ENCODE results near the gene GANC.

GANC gene

GRCh38 chr15:42404461-42405235 lies 131.6 kb downstream of the GANC start:
- Histone ChIP-seq H3K9ac (ENCODE audit: low read depth, low read length, poor library complexity, severe bottlenecking) (no peak overlapping the region), H3F3A (ENCODE audit: low read depth) (no peaks in the 10 kb centered on the region), H3K4me2 (ENCODE audit: low read depth, low read length, poor library complexity, severe bottlenecking) (no peak overlapping the region), H3K9me2 (replicated peaks; ENCODE audit: low read depth, low read length) (no peaks in the 10 kb centered on the region), H3K36me3 (ENCODE audit: insufficient read depth, low read length) (no peaks in the 10 kb centered on the region), H2AFZ (ENCODE audit: low read length) (no peak overlapping the region), H3K79me2 (ENCODE audit: insufficient read depth, low read length) (no peaks in the 10 kb centered on the region), H3K4me3 (ENCODE audit: low read length, poor library complexity, severe bottlenecking) (no peak overlapping the region), H3K27me3 (ENCODE audit: insufficient read depth, low read length, poor library complexity, severe bottlenecking) (no peaks in the 10 kb centered on the region), H3K4me1 (ENCODE audit: insufficient read depth, low read length, poor library complexity, severe bottlenecking) (peaks cover 24% of the 10 kb centered on the region), H4K20me1 (ENCODE audit: insufficient read depth, low read length, poor library complexity, severe bottlenecking) (no peaks in the 10 kb centered on the region), H3K9me3 (ENCODE audit: insufficient read depth, low read depth, low read length) (no peaks in the 10 kb centered on the region)
- TF ChIP-seq CTCF (conservative IDR thresholded peaks at IDR 0.05; ENCODE audit: low read length) (no peak), EZH2phosphoT487 (IDR thresholded peaks at IDR 0.05; ENCODE audit: borderline replicate concordance) (no peak)

- no peaks in the 10 kb centered on the region for H3K9me3 ChIP-seq (ENCODE audit: insufficient read depth, low read depth, low read length)
- H3K4me2 ChIP-seq (ENCODE audit: low read depth, low read length, poor library complexity, severe bottlenecking), result no peak overlapping the region
- no peaks in the 10 kb centered on the region for H3F3A ChIP-seq (ENCODE audit: low read depth)
- H3K9me2 ChIP-seq (replicated peaks; ENCODE audit: low read depth, low read length), result no peaks in the 10 kb centered on the region
- H2AFZ ChIP-seq (ENCODE audit: low read length), result no peak overlapping the region
- peaks cover 24% of the 10 kb centered on the region for H3K4me1 ChIP-seq (ENCODE audit: insufficient read depth, low read length, poor library complexity, severe bottlenecking)
- no peaks in the 10 kb centered on the region for H4K20me1 ChIP-seq (ENCODE audit: insufficient read depth, low read length, poor library complexity, severe bottlenecking)
- no peak for TF ChIP-seq CTCF (conservative IDR thresholded peaks at IDR 0.05; ENCODE audit: low read length)
- no peak for TF ChIP-seq EZH2phosphoT487 (IDR thresholded peaks at IDR 0.05; ENCODE audit: borderline replicate concordance)
- H3K27me3 ChIP-seq (ENCODE audit: insufficient read depth, low read length, poor library complexity, severe bottlenecking), result no peaks in the 10 kb centered on the region
- no peak overlapping the region for H3K9ac ChIP-seq (ENCODE audit: low read depth, low read length, poor library complexity, severe bottlenecking)
- H3K4me3 ChIP-seq (ENCODE audit: low read length, poor library complexity, severe bottlenecking), result no peak overlapping the region
- no peaks in the 10 kb centered on the region for H3K36me3 ChIP-seq (ENCODE audit: insufficient read depth, low read length)
- no peaks in the 10 kb centered on the region for H3K79me2 ChIP-seq (ENCODE audit: insufficient read depth, low read length)
Measured at GRCh38 chr15:42405863-42406482, 133.0 kb downstream of the GANC start.
